Keratinocyte (primary cell): ENCODE measurements around the gene FAT1. TPM values are rescaled to one million over a fixed set of nuclear protein-coding genes. Genes with fewer than 3 reads are reported as not detected.

ENCODE experiments used
- DNase-seq: peaks from one replicate; pipeline ENCODE4 v3.0.0-alpha.2; 2011; ENCODE audit warnings: low read depth, missing footprints, low spot score
- FAIRE-seq: peaks from 2 replicates; lab custom pipeline; 2011; peaks lifted over from hg19 to GRCh38; lab: Jason Lieb, UNC
- H2AFZ ChIP-seq: 2 replicates; pipeline ENCODE4 v1.6.0; 2012; ENCODE audit warnings: low read length, control low read depth, inconsistent platforms; ENCODE audit not compliant: control insufficient read depth
- H3K27ac ChIP-seq: 2 replicates; pipeline ENCODE4 v1.5.1; 2011; ENCODE audit warnings: low read length; ENCODE audit not compliant: control insufficient read depth, insufficient read depth
- H3K27me3 ChIP-seq: 3 replicates; pipeline ENCODE4 v1.6.0; 2011; ENCODE audit warnings: low read length; ENCODE audit not compliant: control insufficient read depth, insufficient read depth; ENCODE audit errors: extremely low read depth
- H3K36me3 ChIP-seq, 2 experiments: 2 replicates in 1 of 2; 3 replicates in 1 of 2; pipeline ENCODE4 v1.5.1; 2011; ENCODE audit warnings: low read length in 2 of 2, mild to moderate bottlenecking in 1 of 2; ENCODE audit not compliant: control insufficient read depth in 2 of 2, insufficient read depth in 2 of 2; ENCODE audit errors: extremely low read depth in 1 of 2
- H3K4me1 ChIP-seq: 3 replicates; pipeline ENCODE4 v1.5.1; 2011; ENCODE audit warnings: low read length; ENCODE audit not compliant: control insufficient read depth, insufficient read depth; ENCODE audit errors: extremely low read depth
- H3K4me2 ChIP-seq: 3 replicates; pipeline ENCODE4 v1.6.0; 2011; ENCODE audit warnings: low read depth, low read length; ENCODE audit not compliant: control insufficient read depth, insufficient read depth; ENCODE audit errors: extremely low read depth
- H3K4me3 ChIP-seq, 3 experiments: fragments of 200-600 bp in 1 of 3; sonication (generic) in 1 of 3; 2 replicates in 2 of 3; 3 replicates in 1 of 3; pipeline ENCODE4 v1.5.1; 2011 to 2016; ENCODE audit warnings: low read length in 3 of 3, mild to moderate bottlenecking in 3 of 3, control low read depth in 2 of 3, inconsistent platforms in 1 of 3, low read depth in 1 of 3, mixed read lengths in 1 of 3, mixed run types in 1 of 3, moderate library complexity in 1 of 3; ENCODE audit not compliant: control insufficient read depth in 2 of 3, insufficient read depth in 2 of 3; ENCODE audit errors: extremely low read depth in 1 of 3
- H3K79me2 ChIP-seq: 2 replicates; pipeline ENCODE4 v1.6.0; 2012; ENCODE audit warnings: low read length; ENCODE audit not compliant: control insufficient read depth, insufficient read depth
- H3K9ac ChIP-seq: 3 replicates; pipeline ENCODE4 v1.6.0; 2011; ENCODE audit warnings: low read length; ENCODE audit not compliant: control insufficient read depth, insufficient read depth; ENCODE audit errors: extremely low read depth
- H3K9me1 ChIP-seq: 3 replicates; pipeline ENCODE4 v1.6.0; 2011; ENCODE audit warnings: low read length; ENCODE audit not compliant: control insufficient read depth, insufficient read depth; ENCODE audit errors: extremely low read depth
- H3K9me3 ChIP-seq: 2 replicates; pipeline ENCODE4 v1.5.1; 2012; ENCODE audit warnings: low read depth, low read length; ENCODE audit not compliant: control insufficient read depth
- H4K20me1 ChIP-seq: 3 replicates; pipeline ENCODE4 v1.6.0; 2011; ENCODE audit warnings: low read length; ENCODE audit not compliant: control insufficient read depth, insufficient read depth; ENCODE audit errors: extremely low read depth
- CTCF ChIP-seq, 3 experiments: IDR thresholded peaks in 1 of 3; conservative IDR thresholded peaks in 1 of 3; optimal IDR thresholded peaks in 1 of 3; 2 replicates in 2 of 3; 3 replicates in 1 of 3; pipeline versions ENCODE3 to v1.5.1; 2011; ENCODE audit warnings: low read length in 3 of 3, mild to moderate bottlenecking in 3 of 3, moderate library complexity in 2 of 3, control low read depth in 1 of 3, inconsistent platforms in 1 of 3; ENCODE audit not compliant: insufficient read depth in 2 of 3; ENCODE audit errors: extremely low read depth in 1 of 3
- EZH2 ChIP-seq: IDR thresholded peaks from one replicate; pipeline ENCODE4 v1.6.1; 2012; ENCODE audit warnings: inconsistent platforms, mild to moderate bottlenecking, low read length, moderate library complexity
- dilution Hi-C: fragments of 300-500 bp; cut with MboI; formaldehyde crosslinking; loops from one replicate; pipeline ENCODE4 v1.7.0; 2020; ENCODE audit warnings: low sequenced_read_pairs; ENCODE audit not compliant: extremely low pct_ligation_motif_present
- polyA plus RNA-seq, 5 experiments: library from polyadenylated mRNA; depleted of rRNA in 3 of 5; stranded (reverse) in 3 of 5; stranded (forward) in 1 of 5; unstranded in 1 of 5; fragments of >200 nt; gene quantifications; 1 replicate in 1 of 5; 2 replicates in 3 of 5; 3 replicates in 1 of 5; pipeline versions ENCODE4 v1.2.1 to v1.2.3, GENCODE V29; 2011 to 2012; ENCODE audit warnings: missing spikeins in 2 of 5, low read depth in 1 of 5, low replicate concordance in 1 of 5

The FAT1 gene
- polyA plus RNA-seq, 1 donor (not counting 4 experiments of a cell fraction or from before 2014, with no cell fraction given), result 329 TPM

DNA sequence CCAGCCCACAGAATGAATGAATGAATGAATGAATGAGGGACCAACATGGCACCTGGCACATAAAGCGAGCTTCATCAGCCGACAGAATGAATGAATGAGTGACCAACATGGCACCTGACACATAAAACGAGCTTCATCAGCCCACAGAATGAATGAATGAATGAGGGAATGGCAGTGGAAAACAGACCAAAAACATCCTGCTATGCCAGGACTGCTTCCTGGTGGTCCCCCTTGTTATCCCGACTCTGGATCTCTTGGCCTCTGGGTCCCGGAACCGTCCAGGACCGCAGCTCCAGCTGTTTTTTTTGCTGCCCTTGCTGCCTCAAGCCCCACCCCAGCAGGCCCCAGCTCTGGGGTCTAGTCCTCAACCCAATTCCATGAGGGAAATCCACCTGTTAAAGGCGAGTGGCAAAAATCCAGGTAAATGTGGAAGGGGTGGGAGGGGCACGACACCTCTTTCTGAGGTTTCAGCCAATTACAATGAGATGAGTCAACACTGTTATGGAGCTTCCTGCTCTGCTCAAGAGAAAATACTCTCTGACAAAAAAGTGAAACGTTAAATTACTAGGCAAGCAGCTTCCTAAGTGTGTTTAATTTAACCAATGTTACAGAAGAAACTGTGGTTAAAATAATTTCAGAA lies 96.3 kb downstream of the FAT1 start:
- H3K9me1 ChIP-seq, result peaks cover 2% of the 10 kb centered on the region
- H3K4me2 ChIP-seq, result no peak overlapping the region
- peaks cover 65% of the 10 kb centered on the region for H3K79me2 ChIP-seq
- H3K9ac ChIP-seq, result no peak overlapping the region
- no peak overlapping the region for H2AFZ ChIP-seq
- H3K4me1 ChIP-seq, result no peaks in the 10 kb centered on the region
- H3K27me3 ChIP-seq, result no peaks in the 10 kb centered on the region
- peaks cover 33% of the 10 kb centered on the region for H4K20me1 ChIP-seq
- dilution Hi-C loops, result no loop called here
- H3K36me3 ChIP-seq, result peaks cover 37 to 61% of the 10 kb centered on the region in 2 experiments
- H3K4me3 ChIP-seq, result no peak overlapping the region
- no peaks in the 10 kb centered on the region for H3K9me3 ChIP-seq
- FAIRE-seq (no peak), DNase-seq (no peak)
- TF ChIP-seq CTCF (optimal IDR thresholded peaks at IDR 0.05 in 1 of 3, IDR thresholded peaks at IDR 0.05 in 1 of 3, conservative IDR thresholded peaks at IDR 0.05 in 1 of 3; ENCODE audit: extremely low read depth in 1 of 3, insufficient read depth in 2 of 3, low read length in 3 of 3), result no peak
- no peak for TF ChIP-seq EZH2
- no peak overlapping the region for H3K27ac ChIP-seq

DNA sequence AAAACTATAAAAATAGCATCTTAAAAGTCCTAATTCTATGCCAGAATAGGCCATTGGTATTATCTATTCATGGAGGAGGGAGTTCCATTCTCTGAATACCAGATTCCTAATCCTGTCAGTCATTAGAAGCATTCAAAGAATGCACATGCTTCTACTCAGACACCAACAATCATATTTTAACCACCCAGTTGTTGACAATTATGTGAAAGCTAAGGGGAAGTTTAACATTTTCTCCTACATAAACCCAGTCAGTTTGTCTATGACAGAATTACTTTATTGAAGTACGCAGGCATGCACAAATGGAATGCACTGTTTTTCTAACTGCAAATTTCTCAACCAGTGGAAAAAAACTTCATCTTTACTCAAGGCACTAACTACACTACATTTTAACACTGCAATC lies 98.7 kb downstream of the FAT1 start:
- no peak overlapping the region for H3K9ac ChIP-seq
- no peak overlapping the region for H3K4me3 ChIP-seq
- H4K20me1 ChIP-seq, result peaks cover 22% of the 10 kb centered on the region
- H3K9me3 ChIP-seq, result no peaks in the 10 kb centered on the region
- no peaks in the 10 kb centered on the region for H3K27me3 ChIP-seq
- no peak overlapping the region for H3K27ac ChIP-seq
- FAIRE-seq, result no peak
- no peak for DNase-seq
- H3K9me1 ChIP-seq, result peaks cover 2% of the 10 kb centered on the region
- no peak overlapping the region for H3K4me2 ChIP-seq
- H3K4me1 ChIP-seq, result no peaks in the 10 kb centered on the region
- peaks cover 62% of the 10 kb centered on the region for H3K79me2 ChIP-seq
- dilution Hi-C loops, result no loop called here
- TF ChIP-seq CTCF (optimal IDR thresholded peaks at IDR 0.05 in 1 of 3, IDR thresholded peaks at IDR 0.05 in 1 of 3, conservative IDR thresholded peaks at IDR 0.05 in 1 of 3; ENCODE audit: extremely low read depth in 1 of 3, insufficient read depth in 2 of 3, low read length in 3 of 3) (no peak), EZH2 (no peak)
- no peak overlapping the region for H2AFZ ChIP-seq
- peaks cover 37 to 56% of the 10 kb centered on the region in 2 experiments for H3K36me3 ChIP-seq
